Measurements from ENCODE around the gene TMC5. TPM values are rescaled to one million over a fixed set of nuclear protein-coding genes. Genes with fewer than 3 reads are reported as not detected.

TMC5 gene
- polyA plus RNA-seq, 1 of the 3 experiments (the other 2 are of a cell fraction) = not detected

DNA sequence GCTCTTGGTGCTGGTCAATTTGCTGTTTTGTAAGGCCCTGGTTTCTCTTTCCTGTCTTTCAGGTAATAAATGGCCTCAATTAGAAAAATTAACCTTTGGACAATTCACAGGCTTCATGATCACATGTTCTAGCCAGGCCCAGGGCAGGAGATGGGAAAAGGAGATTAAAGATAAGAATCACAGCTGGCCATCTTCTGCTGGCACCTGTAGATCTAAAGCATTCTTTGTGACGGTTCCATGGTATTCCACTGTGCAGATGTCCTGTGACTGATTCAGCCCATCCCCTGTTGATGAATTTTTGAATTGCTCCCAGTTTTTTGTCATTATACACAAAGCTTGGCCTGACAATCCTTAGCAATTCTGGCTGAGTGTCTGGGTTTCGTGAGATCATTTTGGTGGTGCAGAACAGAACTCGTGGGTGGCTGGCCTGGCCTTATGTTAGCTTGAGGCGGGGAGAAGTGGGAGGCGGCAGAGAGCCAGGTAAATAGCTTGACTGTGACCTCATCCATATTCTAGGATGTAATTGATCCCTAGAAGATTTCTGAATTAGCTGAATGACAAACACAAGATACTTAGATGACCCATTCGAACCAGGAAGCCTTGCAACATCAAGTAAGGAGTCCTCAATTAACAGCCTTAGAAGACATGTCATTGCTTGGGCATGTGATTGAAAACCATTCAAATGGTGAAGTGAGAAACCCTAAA, 14.1 kb downstream of the TMC5 start:
- Histone ChIP-seq H3K36me3 (replicated peaks in 1 of 2; ENCODE audit: control insufficient read depth in 1 of 2, insufficient read depth in 2 of 2, low read length in 1 of 2) (no peaks in the 10 kb centered on the region), H3K79me2 (ENCODE audit: insufficient read depth) (no peaks in the 10 kb centered on the region), H3K9me3 (no peaks in the 10 kb centered on the region), H2AFZ (ENCODE audit: low read depth) (no peak overlapping the region), H3K27ac (ENCODE audit: low read depth in 2 of 2, low read length in 1 of 2) (no peak overlapping the region), H4K20me1 (ENCODE audit: insufficient read depth) (no peaks in the 10 kb centered on the region), H3K4me3 (ENCODE audit: low read depth in 2 of 2, low read length in 1 of 2) (no peak overlapping the region), H3K27me3 (ENCODE audit: insufficient read depth) (no peaks in the 10 kb centered on the region), H3K9me2 (no peaks in the 10 kb centered on the region), H3F3A (replicated peaks; ENCODE audit: insufficient read depth) (no peaks in the 10 kb centered on the region), H3K4me1 (ENCODE audit: control insufficient read depth in 1 of 2, insufficient read depth in 2 of 2, low read depth in 1 of 2, low read length in 1 of 2) (no peaks in the 10 kb centered on the region), H3K4me2 (no peak overlapping the region), H3K9ac (no peak overlapping the region)
- no peak for DNase-seq
- 51% methylated on average over 6 of the region's 6 CpGs for WGBS (ENCODE audit: low lambda C conversion rate)
- POLR2A ChIA-PET = interaction anchor here (0.7 kb wide), 1 partner anchor 23 kb away, joined by 4 read pairs; no protein-coding TSS in a partner anchor
- peak; percentile 55 for TF ChIP-seq GATA2 (CRISPR knock-in tag; IDR thresholded peaks at IDR 0.05)
- TF ChIP-seq TAF1 (IDR thresholded peaks at IDR 0.05; ENCODE audit: borderline replicate concordance, low read depth, low read length) = no peak
- TF ChIP-seq EP300 (IDR thresholded peaks at IDR 0.05; ENCODE audit: borderline replicate concordance in 1 of 2, low read depth in 1 of 2, low read length in 1 of 2) = peak in 1 of 2 experiments; percentile 60; a peak in 1 of 4 replicates
- no peak for TF ChIP-seq USF2 (IDR thresholded peaks at IDR 0.05; ENCODE audit: borderline replicate concordance, low read depth, low read length)
- TF ChIP-seq YY1 (IDR thresholded peaks at IDR 0.05; ENCODE audit: low read depth) = no peak
- CTCF ChIA-PET = interaction anchor here (0.7 to 1.8 kb wide), 3 partner anchors 13 to 16 kb away, joined by 3 to 5 read pairs (median 3); partner anchors contain the start of gene TMC5

GRCh38 chr16:19432429-19432828, 14.7 kb downstream of the TMC5 start:
- H3K4me1 ChIP-seq (ENCODE audit: control insufficient read depth in 1 of 2, insufficient read depth in 2 of 2, low read depth in 1 of 2, low read length in 1 of 2) = no peaks in the 10 kb centered on the region
- H4K20me1 ChIP-seq (ENCODE audit: insufficient read depth) = no peaks in the 10 kb centered on the region
- H3K27me3 ChIP-seq (ENCODE audit: insufficient read depth) = no peaks in the 10 kb centered on the region
- no peaks in the 10 kb centered on the region for H3K9me3 ChIP-seq
- H3K4me2 ChIP-seq = no peak overlapping the region
- no peaks in the 10 kb centered on the region for H3K79me2 ChIP-seq (ENCODE audit: insufficient read depth)
- no peak for TF ChIP-seq NFIC (IDR thresholded peaks at IDR 0.05; ENCODE audit: borderline replicate concordance)
- no peak for TF ChIP-seq RCOR1 (IDR thresholded peaks at IDR 0.05; ENCODE audit: low read length)
- no peak for TF ChIP-seq EZH2phosphoT487 (IDR thresholded peaks at IDR 0.05; ENCODE audit: borderline replicate concordance, low read depth)
- TF ChIP-seq ZBTB33 (IDR thresholded peaks at IDR 0.05; ENCODE audit: borderline replicate concordance, low read depth) = no peak
- TF ChIP-seq TEAD4 (IDR thresholded peaks at IDR 0.05; ENCODE audit: borderline replicate concordance, insufficient read depth) = no peak
- no peak for TF ChIP-seq SMC3 (IDR thresholded peaks at IDR 0.05; ENCODE audit: low read depth, low read length)
- no peak for TF ChIP-seq YY1 (IDR thresholded peaks at IDR 0.05; ENCODE audit: low read depth)
- no peak for TF ChIP-seq MAX (IDR thresholded peaks at IDR 0.05; ENCODE audit: low read depth)
- TF ChIP-seq PBX3 (IDR thresholded peaks at IDR 0.05) = no peak
- no peak for TF ChIP-seq TCF12 (IDR thresholded peaks at IDR 0.05)
- TF ChIP-seq, protein P1, sequence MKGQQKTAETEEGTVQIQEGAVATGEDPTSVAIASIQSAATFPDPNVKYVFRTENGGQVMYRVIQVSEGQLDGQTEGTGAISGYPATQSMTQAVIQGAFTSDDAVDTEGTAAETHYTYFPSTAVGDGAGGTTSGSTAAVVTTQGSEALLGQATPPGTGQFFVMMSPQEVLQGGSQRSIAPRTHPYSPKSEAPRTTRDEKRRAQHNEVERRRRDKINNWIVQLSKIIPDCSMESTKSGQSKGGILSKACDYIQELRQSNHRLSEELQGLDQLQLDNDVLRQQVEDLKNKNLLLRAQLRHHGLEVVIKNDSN (IDR thresholded peaks at IDR 0.05; ENCODE audit: borderline replicate concordance, low read depth) = no peak
- TF ChIP-seq MEF2A (IDR thresholded peaks at IDR 0.05; ENCODE audit: borderline replicate concordance, low read depth) = no peak
- no peak for TF ChIP-seq POLR2AphosphoS5 (IDR thresholded peaks at IDR 0.05; ENCODE audit: low read depth, low read length)
- no peak for TF ChIP-seq USF2 (IDR thresholded peaks at IDR 0.05; ENCODE audit: borderline replicate concordance, low read depth, low read length)
- TF ChIP-seq TAF1 (IDR thresholded peaks at IDR 0.05; ENCODE audit: borderline replicate concordance, low read depth, low read length) = no peak
- TF ChIP-seq SIN3A (IDR thresholded peaks at IDR 0.05; ENCODE audit: borderline replicate concordance, low read depth, low read length) = no peak
- no peak for TF ChIP-seq RFX5 (IDR thresholded peaks at IDR 0.05; ENCODE audit: low read length)
- TF ChIP-seq RXRA (IDR thresholded peaks at IDR 0.05; ENCODE audit: borderline replicate concordance, low read depth) = no peak
- no peak overlapping the region for H3K9ac ChIP-seq
- H3K36me3 ChIP-seq (replicated peaks in 1 of 2; ENCODE audit: control insufficient read depth in 1 of 2, insufficient read depth in 2 of 2, low read length in 1 of 2) = no peaks in the 10 kb centered on the region
- H2AFZ ChIP-seq (ENCODE audit: low read depth) = no peak overlapping the region
- H3F3A ChIP-seq (replicated peaks; ENCODE audit: insufficient read depth) = no peaks in the 10 kb centered on the region
- ChIA-PET POLR2A (interaction anchor here (0.7 kb wide), 1 partner anchor 23 kb away, joined by 4 read pairs; no protein-coding TSS in a partner anchor), CTCF (interaction anchor here (0.7 to 1.8 kb wide), 3 partner anchors 12 to 44 kb away, joined by 3 to 7 read pairs (median 5); no protein-coding TSS in a partner anchor)
- H3K27ac ChIP-seq (ENCODE audit: low read depth in 2 of 2, low read length in 1 of 2) = no peak overlapping the region
- H3K4me3 ChIP-seq (ENCODE audit: low read depth in 2 of 2, low read length in 1 of 2) = no peak overlapping the region
- no peak for DNase-seq
- H3K9me2 ChIP-seq = no peaks in the 10 kb centered on the region

All from SK-N-SH (cell line).